LNCaP clone FGC (cell line): ENCODE results near the gene ESRRG.

Source experiments
- DNase-seq: peaks from one replicate; pipeline ENCODE4 v3.0.0-alpha.2; 2011; ENCODE audit warnings: low read depth
- H3K4me3 ChIP-seq: 2 replicates; pipeline ENCODE4 v1.5.1; 2011; ENCODE audit warnings: mild to moderate bottlenecking, low read depth, low read length, control low read depth
- TF ChIP-seq, protein P1 (sequence below): IDR thresholded peaks from 2 replicates; pipeline ENCODE4 v1.5.1; 2012; ENCODE audit warnings: mild to moderate bottlenecking; ENCODE audit not compliant: control insufficient read depth, insufficient read depth; ENCODE audit errors: extremely low read depth

Gene ESRRG

DNA sequence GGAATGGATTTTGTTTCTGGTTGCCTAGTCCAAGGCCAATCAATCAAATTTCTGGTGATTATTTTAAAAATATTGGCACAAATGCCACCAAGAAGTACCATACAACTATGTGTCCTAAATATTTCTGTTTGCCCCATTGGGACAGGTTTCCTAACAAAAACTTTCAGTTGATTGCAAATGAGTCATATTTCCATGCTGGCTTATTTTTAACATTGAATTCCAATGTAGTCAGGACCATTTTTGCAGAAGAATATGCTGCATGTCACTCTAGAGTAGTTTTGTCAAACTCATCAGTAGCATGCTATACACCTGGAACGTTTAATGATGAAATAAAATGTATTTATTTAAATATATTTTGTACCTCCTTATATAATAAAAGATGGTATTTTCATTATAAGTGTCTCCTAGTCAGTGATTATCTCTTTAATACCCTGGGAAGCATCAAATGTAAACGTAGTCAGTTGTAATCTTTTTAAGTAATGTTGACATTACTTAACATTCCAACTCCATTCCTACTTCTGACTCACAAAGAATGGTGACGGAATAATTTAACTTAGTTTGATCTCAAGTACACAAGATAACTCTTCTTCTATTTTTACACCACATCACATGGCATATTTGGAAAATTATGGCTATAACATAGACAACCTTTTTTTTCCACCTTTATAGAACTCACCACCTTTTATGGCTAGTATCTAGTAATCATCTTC lies 261.0 kb downstream of the ESRRG start:
- TF ChIP-seq, protein P1, sequence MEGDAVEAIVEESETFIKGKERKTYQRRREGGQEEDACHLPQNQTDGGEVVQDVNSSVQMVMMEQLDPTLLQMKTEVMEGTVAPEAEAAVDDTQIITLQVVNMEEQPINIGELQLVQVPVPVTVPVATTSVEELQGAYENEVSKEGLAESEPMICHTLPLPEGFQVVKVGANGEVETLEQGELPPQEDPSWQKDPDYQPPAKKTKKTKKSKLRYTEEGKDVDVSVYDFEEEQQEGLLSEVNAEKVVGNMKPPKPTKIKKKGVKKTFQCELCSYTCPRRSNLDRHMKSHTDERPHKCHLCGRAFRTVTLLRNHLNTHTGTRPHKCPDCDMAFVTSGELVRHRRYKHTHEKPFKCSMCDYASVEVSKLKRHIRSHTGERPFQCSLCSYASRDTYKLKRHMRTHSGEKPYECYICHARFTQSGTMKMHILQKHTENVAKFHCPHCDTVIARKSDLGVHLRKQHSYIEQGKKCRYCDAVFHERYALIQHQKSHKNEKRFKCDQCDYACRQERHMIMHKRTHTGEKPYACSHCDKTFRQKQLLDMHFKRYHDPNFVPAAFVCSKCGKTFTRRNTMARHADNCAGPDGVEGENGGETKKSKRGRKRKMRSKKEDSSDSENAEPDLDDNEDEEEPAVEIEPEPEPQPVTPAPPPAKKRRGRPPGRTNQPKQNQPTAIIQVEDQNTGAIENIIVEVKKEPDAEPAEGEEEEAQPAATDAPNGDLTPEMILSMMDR = no peak
- H3K4me3 ChIP-seq = no peak overlapping the region
- no peak for DNase-seq

DNA sequence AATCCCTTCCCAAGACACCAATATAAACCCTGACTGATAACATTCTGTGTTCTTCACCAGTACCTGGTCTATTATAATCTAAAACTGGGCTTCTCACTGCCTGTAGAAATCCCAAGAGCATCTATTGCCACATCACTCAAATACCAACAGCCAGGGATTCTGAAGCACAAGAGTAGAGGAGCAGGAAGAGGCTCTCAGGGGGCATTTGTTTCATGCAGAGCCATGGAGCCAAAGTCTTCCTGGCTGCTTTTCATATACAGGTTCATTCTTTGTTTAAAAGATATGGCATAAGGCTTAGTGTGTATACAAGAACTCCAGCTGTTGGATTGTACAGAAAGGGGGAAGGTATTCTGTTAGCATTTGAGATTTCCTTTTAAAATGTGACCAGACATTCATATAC lies 261.8 kb downstream of the ESRRG start:
- DNase-seq = no peak
- TF ChIP-seq, protein P1 = no peak
- H3K4me3 ChIP-seq = no peak overlapping the region

DNA sequence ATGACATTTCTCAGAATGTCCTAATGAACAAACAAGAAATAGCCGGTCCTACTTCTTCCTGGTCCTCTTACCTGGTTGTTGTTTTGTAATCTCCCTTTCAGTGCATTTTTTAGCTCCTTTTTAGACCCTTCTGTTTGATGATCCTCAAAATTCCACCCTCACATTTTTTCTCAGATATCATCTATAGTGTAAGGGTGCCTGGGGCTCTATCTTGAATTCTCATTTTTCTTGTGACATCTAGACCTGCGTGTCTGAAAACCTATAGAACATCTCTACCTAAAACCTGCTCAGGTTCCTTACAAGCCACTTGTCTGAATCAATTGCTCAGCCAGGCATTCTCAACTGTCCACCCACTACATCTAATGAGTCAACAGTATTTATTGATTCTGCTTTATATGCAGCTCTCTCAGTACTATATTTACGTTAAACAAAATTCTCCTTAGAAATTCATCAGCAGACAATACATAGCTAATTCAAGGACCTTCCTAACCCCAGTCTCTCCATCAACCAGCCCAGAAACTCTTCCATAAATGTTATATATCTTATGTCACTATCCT lies 263.5 kb downstream of the ESRRG start:
- no peak for DNase-seq
- H3K4me3 ChIP-seq = no peak overlapping the region
- TF ChIP-seq, protein P1 = no peak

DNA sequence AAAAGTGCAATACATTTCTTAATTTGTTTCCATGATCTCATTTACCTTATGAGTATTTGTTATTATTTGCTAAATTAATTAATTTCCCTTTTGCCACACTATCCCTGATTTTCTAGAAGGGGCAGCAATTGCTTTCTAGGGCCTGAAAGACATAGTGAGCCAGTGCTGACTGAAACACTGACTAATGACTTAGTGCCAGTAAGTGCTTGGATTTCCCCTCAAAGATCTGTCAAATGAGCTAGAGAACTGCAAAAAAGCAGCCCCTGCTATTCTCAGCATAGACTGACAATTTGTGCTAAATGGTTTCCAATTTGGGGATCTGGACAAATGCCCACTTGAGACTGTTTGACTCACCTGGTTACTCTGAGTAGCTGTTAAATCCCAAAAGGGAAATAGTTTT lies 264.4 kb downstream of the ESRRG start:
- TF ChIP-seq, protein P1 = no peak
- DNase-seq = no peak
- no peak overlapping the region for H3K4me3 ChIP-seq

DNA sequence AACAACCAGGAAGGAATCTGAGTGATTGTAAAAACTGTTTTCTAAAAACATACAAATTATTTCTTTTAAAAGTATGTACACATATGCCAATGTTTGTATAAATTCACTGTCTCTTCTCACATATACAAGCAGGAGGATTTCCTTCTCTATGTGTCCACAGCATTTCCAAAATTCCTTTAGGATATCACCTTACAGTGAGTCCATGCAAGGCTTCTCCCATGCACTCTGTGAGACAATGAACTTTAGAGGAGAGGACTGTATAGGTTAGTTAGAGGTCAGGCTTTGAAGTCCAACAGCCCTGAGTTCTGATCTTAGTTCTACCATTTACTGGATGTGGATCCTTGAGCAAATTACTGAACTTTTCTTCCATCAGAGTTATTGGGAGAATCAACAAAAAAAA lies 265.9 kb downstream of the ESRRG start:
- no peak for DNase-seq
- H3K4me3 ChIP-seq = no peak overlapping the region

DNA sequence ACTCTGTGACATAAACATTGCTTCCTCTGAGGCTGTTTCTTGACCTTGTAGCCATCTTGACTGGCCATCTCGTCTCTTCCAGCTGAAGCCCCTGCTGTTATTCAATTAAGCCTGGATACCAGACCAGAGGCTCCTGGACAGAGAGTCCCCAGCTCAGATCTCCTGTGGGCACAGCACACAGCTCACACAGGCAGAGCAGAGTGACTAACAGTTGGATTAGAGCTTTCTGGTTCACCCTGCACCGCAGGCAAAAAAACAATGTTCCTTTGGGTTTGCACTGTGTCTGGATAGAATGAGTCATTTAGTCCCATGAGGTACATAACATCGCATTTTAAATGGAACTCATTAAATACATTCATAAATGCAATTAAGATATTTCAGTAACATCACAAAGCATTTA lies 266.5 kb downstream of the ESRRG start:
- H3K4me3 ChIP-seq = no peak overlapping the region
- TF ChIP-seq, protein P1 = no peak
- no peak for DNase-seq

More for the DNA sequence above, 265.9 kb downstream of the ESRRG start:
- TF ChIP-seq, protein P1 = no peak

DNA sequence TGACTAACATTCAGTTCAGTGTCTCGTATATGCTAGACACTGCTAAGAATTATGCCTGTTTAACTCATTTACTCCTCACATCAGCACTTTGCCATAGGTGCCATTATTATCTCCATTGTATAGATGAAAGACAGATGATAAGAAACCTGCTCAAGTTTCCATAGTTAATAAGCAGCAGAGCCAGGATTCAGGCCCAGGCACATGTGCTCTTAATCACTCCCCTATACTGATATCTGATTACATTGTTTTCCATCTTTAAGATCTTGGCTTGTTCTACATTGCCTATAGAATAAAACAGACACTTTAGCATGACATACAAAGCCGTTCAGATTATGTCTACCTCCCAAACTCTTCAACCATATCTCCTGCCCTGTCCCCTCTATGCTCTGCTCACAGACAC lies 269.5 kb downstream of the ESRRG start:
- no peak overlapping the region for H3K4me3 ChIP-seq
- no peak for DNase-seq
- TF ChIP-seq, protein P1 = no peak
